HepG2 (cell line): Measurements from ENCODE around the gene MSL3B.

ENCODE experiments used
- AHR ChIP-seq: IDR thresholded peaks from 2 replicates; pipeline ENCODE4 v1.6.1; 2018; ENCODE audit warnings: missing genetic modification reagents, missing compliant biosample characterization
- FOXA1 ChIP-seq, 2 experiments: fragments of 450-650 bp in 1 of 2; sonication (generic) in 1 of 2; formaldehyde crosslinking in 1 of 2; IDR thresholded peaks; 2 replicates each; pipeline versions ENCODE4 v1.4.0 to v1.6.1; 2016 to 2020; ENCODE audit warnings: missing genetic modification reagents in 1 of 2
- GTF3A ChIP-seq: sonication (generic); formaldehyde crosslinking; conservative IDR thresholded peaks from 2 replicates; pipeline ENCODE4 v1.4.0; 2020; ENCODE audit warnings: mild to moderate bottlenecking, missing genetic modification reagents
- HES4 ChIP-seq: sonication (generic); formaldehyde crosslinking; IDR thresholded peaks from 2 replicates; pipeline ENCODE4 v1.9.0; 2021; ENCODE audit warnings: mild to moderate bottlenecking, missing genetic modification reagents, borderline replicate concordance
- HMG20A ChIP-seq: IDR thresholded peaks from 2 replicates; pipeline ENCODE4 v1.6.1; 2016; ENCODE audit warnings: borderline replicate concordance
- HOXA7 ChIP-seq: sonication (generic); formaldehyde crosslinking; IDR thresholded peaks from 2 replicates; pipeline ENCODE4 v1.8.1; 2022; ENCODE audit warnings: mild to moderate bottlenecking, missing genetic modification reagents, moderate library complexity
- IKZF5 ChIP-seq: IDR thresholded peaks from 2 replicates; pipeline ENCODE4 v1.6.1; 2018; ENCODE audit warnings: missing genetic modification reagents, mild to moderate bottlenecking, missing compliant biosample characterization
- KDM2A ChIP-seq: sonication (generic); formaldehyde crosslinking; IDR thresholded peaks from 2 replicates; pipeline ENCODE4 v1.4.0; 2020; ENCODE audit warnings: low read depth, missing genetic modification reagents, borderline replicate concordance
- KIAA2018 ChIP-seq: sonication (generic); formaldehyde crosslinking; IDR thresholded peaks from 2 replicates; pipeline ENCODE4 v1.5.0; 2020; ENCODE audit warnings: mild to moderate bottlenecking, missing genetic modification reagents, borderline replicate concordance
- NR2F1 ChIP-seq, 2 experiments: fragments of 450-650 bp in 1 of 2; formaldehyde crosslinking in 1 of 2; IDR thresholded peaks; 2 replicates each; pipeline versions ENCODE4 v1.5.0 to v1.6.1; 2016 to 2020; ENCODE audit warnings: mild to moderate bottlenecking in 1 of 2, missing compliant biosample characterization in 1 of 2, missing genetic modification reagents in 1 of 2, moderate library complexity in 1 of 2
- PREB ChIP-seq: sonication (generic); formaldehyde crosslinking; IDR thresholded peaks from 2 replicates; pipeline ENCODE4 v1.4.0; 2020; ENCODE audit warnings: missing genetic modification reagents
- SIN3B ChIP-seq: fragments of 150-350 bp; IDR thresholded peaks from 2 replicates; pipeline ENCODE4 v1.6.1; 2014; ENCODE audit warnings: low read length
- TEAD2 ChIP-seq: sonication (generic); formaldehyde crosslinking; IDR thresholded peaks from 2 replicates; pipeline ENCODE4 v1.9.0; 2021; ENCODE audit warnings: missing genetic modification reagents
- ZFY ChIP-seq: sonication (generic); formaldehyde crosslinking; IDR thresholded peaks from 2 replicates; pipeline ENCODE4 v1.4.0; 2020; ENCODE audit warnings: missing genetic modification reagents
- ZNF615 ChIP-seq: sonication (generic); formaldehyde crosslinking; IDR thresholded peaks from 2 replicates; pipeline ENCODE4 v1.5.0; 2020; ENCODE audit warnings: mild to moderate bottlenecking, missing genetic modification reagents, borderline replicate concordance
- ZNF737 ChIP-seq: sonication (generic); formaldehyde crosslinking; IDR thresholded peaks from 2 replicates; pipeline ENCODE4 v1.5.0; 2020; ENCODE audit warnings: missing genetic modification reagents, mild to moderate bottlenecking, borderline replicate concordance
- ZNF891 ChIP-seq: sonication (generic); formaldehyde crosslinking; IDR thresholded peaks from 2 replicates; pipeline ENCODE4 v1.5.0; 2020; ENCODE audit warnings: mild to moderate bottlenecking, missing genetic modification reagents

MSL3B gene

GRCh38 chr2:233854241-233854981 is 13.8 kb downstream of the MSL3B start, which contains the start of gene HJURP (continued):
- TF ChIP-seq KIAA2018 (no peak), ZFY (CRISPR knock-in tag) (peak; percentile 88), AHR (CRISPR knock-in tag) (peak; percentile 78; the same call in 1 of the 2 replicates), ZNF891 (CRISPR knock-in tag) (no peak), TEAD2 (no peak), HES4 (CRISPR knock-in tag) (peak; percentile 73; the same call in 1 of the 2 replicates), ZNF737 (CRISPR knock-in tag) (no peak), FOXA1 (IDR thresholded peaks at IDR 0.05) (no peak), FOXA1 (CRISPR knock-in tag; IDR thresholded peaks at IDR 0.05) (peak; percentile 32; the same call in 1 of the 2 replicates), IKZF5 (CRISPR knock-in tag) (peak; percentile 59; the same call in 1 of the 2 replicates), KDM2A (CRISPR knock-in tag) (peak; percentile 84), NR2F1 (CRISPR knock-in tag; IDR thresholded peaks at IDR 0.05) (no peak), SIN3B (peak; percentile 97), HMG20A (CRISPR knock-in tag) (no peak), ZNF615 (CRISPR knock-in tag) (no peak), HOXA7 (CRISPR knock-in tag) (peak; percentile 97), PREB (CRISPR knock-in tag) (no peak), GTF3A (CRISPR knock-in tag) (no peak)
